GM18868 (cell line): ENCODE results near the gene ACACA.

Experiments
- ATAC-seq: cut with Tn5 transposase; IDR thresholded peaks from one replicate; pipeline ENCODE4 v1.9.1; 2021; ENCODE audit warnings: mild to moderate bottlenecking, moderate library complexity; ENCODE audit not compliant: unreplicated experiment

Gene ACACA

GRCh38 chr17:37052450-37052849, 354.2 kb downstream of the ACACA start:
- no peak for ATAC-seq

GRCh38 chr17:37051833-37052232, 354.8 kb downstream of the ACACA start:
- no peak for ATAC-seq

GRCh38 chr17:37051381-37051780, 355.3 kb downstream of the ACACA start:
- no peak for ATAC-seq

- no peak for ATAC-seq
Observed at GRCh38 chr17:37050920-37051319, 355.7 kb downstream of the ACACA start.

- no peak for ATAC-seq
Observed at GRCh38 chr17:37048811-37049210, 357.8 kb downstream of the ACACA start.

- ATAC-seq, result no peak
Observed at GRCh38 chr17:37047631-37048104, 359.0 kb downstream of the ACACA start.

- ATAC-seq, result no peak
Observed at GRCh38 chr17:37045351-37045922, 361.2 kb downstream of the ACACA start.

GRCh38 chr17:37043201-37043600, 363.4 kb downstream of the ACACA start:
- ATAC-seq, result no peak

- no peak for ATAC-seq
Observed at GRCh38 chr17:37041932-37042331, 364.7 kb downstream of the ACACA start.

GRCh38 chr17:37039269-37039668, 367.4 kb downstream of the ACACA start:
- no peak for ATAC-seq

- no peak for ATAC-seq
Observed at GRCh38 chr17:37037590-37038155, 369.0 kb downstream of the ACACA start.
